K562 (cell line): ENCODE measurements around the gene SPTA1. TPM values are rescaled to one million over a fixed set of nuclear protein-coding genes. Genes with fewer than 3 reads are reported as not detected.

Experiments
- ARID1B ChIP-seq: fragments of 450-650 bp; IDR thresholded peaks from 2 replicates; pipeline ENCODE4 v1.6.1; 2016; ENCODE audit warnings: antibody characterized with exemption, mild to moderate bottlenecking, inconsistent platforms
- BCOR ChIP-seq: fragments of 450-650 bp; IDR thresholded peaks from 2 replicates; pipeline ENCODE4 v1.6.1; 2016
- C11orf30 ChIP-seq: fragments of 450-650 bp; IDR thresholded peaks from 2 replicates; pipeline ENCODE4 v1.6.1; 2016; ENCODE audit warnings: low read depth, mild to moderate bottlenecking
- CEBPG ChIP-seq, 3 experiments: fragments of 200-800 bp in 1 of 3; sonication (Bioruptor generic) in 1 of 3; sonication (generic) in 1 of 3; formaldehyde crosslinking in 1 of 3; IDR thresholded peaks in 2 of 3; conservative IDR thresholded peaks in 1 of 3; 2 replicates each; pipeline versions ENCODE4 v1.6.1 to v1.8.0; 2016 to 2022; ENCODE audit warnings: missing compliant biosample characterization in 2 of 3, missing genetic modification characterization in 2 of 3, mild to moderate bottlenecking in 1 of 3, missing genetic modification reagents in 1 of 3
- DACH1 ChIP-seq: fragments of 450-650 bp; IDR thresholded peaks from 2 replicates; pipeline ENCODE4 v1.6.1; 2018; ENCODE audit not compliant: partially characterized antibody
- KDM1A ChIP-seq, 2 experiments: fragments of 450-650 bp; IDR thresholded peaks; 2 replicates each; pipeline ENCODE4 v1.6.1; 2016; ENCODE audit warnings: mild to moderate bottlenecking in 2 of 2
- MAFG ChIP-seq: fragments of 450-650 bp; conservative IDR thresholded peaks from 2 replicates; pipeline ENCODE4 v1.6.1; 2016; ENCODE audit warnings: missing genetic modification characterization, missing compliant biosample characterization
- MTA2 ChIP-seq: fragments of 450-650 bp; IDR thresholded peaks from 2 replicates; pipeline ENCODE4 v1.6.1; 2016; ENCODE audit warnings: low read depth
- NFE2 ChIP-seq: IDR thresholded peaks from 2 replicates; pipeline ENCODE4 v1.6.1; 2014; ENCODE audit warnings: antibody characterized with exemption, low read depth
- POLR3A ChIP-seq: IDR thresholded peaks from 2 replicates; pipeline ENCODE4 v1.6.1; 2011; ENCODE audit warnings: borderline replicate concordance, mild to moderate bottlenecking, moderate library complexity; ENCODE audit not compliant: insufficient read length, insufficient read depth; ENCODE audit errors: extremely low read depth
- USF1 ChIP-seq: sonication (generic); formaldehyde crosslinking; IDR thresholded peaks from 2 replicates; pipeline ENCODE4 v1.9.0; 2022; ENCODE audit warnings: mild to moderate bottlenecking, missing genetic modification reagents
- ZBTB40 ChIP-seq, 2 experiments: fragments of 450-650 bp in 1 of 2; sonication (generic) in 1 of 2; formaldehyde crosslinking in 1 of 2; IDR thresholded peaks; 2 replicates each; pipeline versions ENCODE4 v1.7.1 to v1.9.0; 2016 to 2022; ENCODE audit warnings: inconsistent platforms in 1 of 2, mild to moderate bottlenecking in 1 of 2, missing genetic modification reagents in 1 of 2
- ZNF3 ChIP-seq: fragments of 250-450 bp; sonication (Bioruptor Pico); IDR thresholded peaks from 2 replicates; pipeline ENCODE4 v1.5.0; 2021; ENCODE audit warnings: mild to moderate bottlenecking, moderate library complexity
- polyA plus RNA-seq, 8 experiments: library from polyadenylated mRNA; depleted of rRNA in 4 of 8; stranded (reverse) in 5 of 8; unstranded in 3 of 8; fragments of >200 nt; fragmentation: Nextera tagmentation in 2 of 8; fragmentation: Illumina TruSeq in 1 of 8; extraction: Ambion mirVana in 2 of 8; extraction: Trizol in 1 of 8; gene quantifications; 2 replicates each; pipeline versions ENCODE4 v1.2.1 to v1.2.3, GENCODE V29; 2011 to 2014; ENCODE audit warnings: inconsistent platforms in 1 of 8, missing spikeins in 1 of 8
- total RNA-seq, 7 experiments: library from RNA; depleted of rRNA in 6 of 7; stranded (reverse); fragments of >200 nt in 6 of 7; fragmentation: Illumina TruSeq in 2 of 7; extraction: Trizol in 2 of 7; gene quantifications; 2 replicates each; pipeline versions ENCODE4 v1.2.1 to v1.2.3, GENCODE V29; 2011 to 2021; ENCODE audit warnings: low replicate concordance in 1 of 7

SPTA1 gene
- total and polyA plus RNA-seq, 9 of the 15 experiments (the other 6 are each of a cell fraction or from before 2014, with no cell fraction given), result 11.0 to 62.1 (median 45.9) TPM

- TF ChIP-seq ZBTB40 (IDR thresholded peaks at IDR 0.05) (no peak), ZBTB40 (CRISPR knock-in tag; IDR thresholded peaks at IDR 0.05) (no peak), ZNF3 (CRISPR knock-in tag) (no peak), DACH1 (no peak), BCOR (peak; percentile 71; the same call in 1 of the 2 replicates), NFE2 (peak; percentile 32; the same call in 1 of the 2 replicates), POLR3A (no peak), C11orf30 (no peak), MAFG (tag) (no peak), ARID1B (peak; percentile 69), KDM1A (IDR thresholded peaks at IDR 0.05) (peak in 1 of 2 experiments; percentile 17; a peak in 1 of 4 replicates), CEBPG (CRISPR knock-in tag; IDR thresholded peaks at IDR 0.05) (no peak), CEBPG (tag; conservative IDR thresholded peaks at IDR 0.05 in 1 of 2, IDR thresholded peaks at IDR 0.05 in 1 of 2) (peak in 1 of 2 experiments; percentile 39; a peak in 1 of 4 replicates), USF1 (CRISPR knock-in tag) (no peak), MTA2 (no peak)
Measured at GRCh38 chr1:158728510-158729225, 42.2 kb upstream of the SPTA1 start (continued).
